Calu3 (cell line): ENCODE results near the gene PSKH1. TPM values are rescaled to one million over a fixed set of nuclear protein-coding genes. Genes with fewer than 3 reads are reported as not detected.

Experiments used
- BruUV-seq: library from RNA; stranded (reverse); fragments of 400-500 nt; replicated peaks from 2 replicates; lab custom pipeline; 2021; lab: Mats Ljungman, UMichigan
- CTCF ChIA-PET: fragments of 300-600 bp; sonication (Branson Sonifier 250); formaldehyde crosslinking; loops from one replicate; lab custom pipeline; 2022; ENCODE audit warnings: antibody characterized with exemption; lab: Charles Lee
- DNase-seq: peaks from one replicate; pipeline ENCODE4 v3.0.0; 2022
- H3K27ac Mint-ChIP-seq: one replicate; pipeline ENCODE4 v1.8.0; 2022; ENCODE audit warnings: mixed read lengths; ENCODE audit not compliant: unreplicated experiment
- H3K27me3 Mint-ChIP-seq: one replicate; pipeline ENCODE4 v1.8.0; 2022; ENCODE audit warnings: mixed read lengths; ENCODE audit not compliant: unreplicated experiment
- H3K36me3 Mint-ChIP-seq: one replicate; pipeline ENCODE4 v1.8.0; 2022; ENCODE audit warnings: mild to moderate bottlenecking, moderate library complexity, mixed read lengths; ENCODE audit not compliant: insufficient read depth, unreplicated experiment
- H3K4me1 Mint-ChIP-seq: one replicate; pipeline ENCODE4 v1.8.0; 2022; ENCODE audit warnings: mild to moderate bottlenecking, low read depth, mixed read lengths; ENCODE audit not compliant: unreplicated experiment
- H3K4me3 Mint-ChIP-seq: one replicate; pipeline ENCODE4 v1.8.0; 2022; ENCODE audit warnings: mild to moderate bottlenecking, low read depth, moderate library complexity, mixed read lengths; ENCODE audit not compliant: unreplicated experiment
- H3K9me3 Mint-ChIP-seq: one replicate; pipeline ENCODE4 v1.8.0; 2022; ENCODE audit warnings: low read depth, mixed read lengths; ENCODE audit not compliant: unreplicated experiment
- CTCF ChIP-seq: fragments of 200-600 bp; IDR thresholded peaks from one replicate; pipeline ENCODE4 v1.8.0; 2022; ENCODE audit warnings: antibody characterized with exemption; ENCODE audit not compliant: unreplicated experiment
- intact Hi-C: fragments of 100-400 bp; cut with micrococcal nuclease; formaldehyde crosslinking; loops from one replicate; pipeline ENCODE4 v1.10.0; 2022; ENCODE audit not compliant: unreplicated experiment
- total RNA-seq: library from RNA; stranded (reverse); gene quantifications from 2 replicates; pipeline ENCODE4 v1.2.3, GENCODE V29; 2022

The PSKH1 gene
- total RNA-seq, 1 experiment from 2014 or later, result 41.7 TPM

GRCh38 chr16:67878846-67879245 lies 14.2 kb upstream of the PSKH1 start:
- Mint-ChIP-seq H3K27me3 (no peaks in the 10 kb centered on the region), H3K27ac (no peak overlapping the region), H3K4me1 (peaks cover 30% of the 10 kb centered on the region), H3K9me3 (no peaks in the 10 kb centered on the region), H3K36me3 (peaks cover 63% of the 10 kb centered on the region), H3K4me3 (no peak overlapping the region)
- CTCF ChIA-PET, result no interaction called here
- no peak for TF ChIP-seq CTCF
- no peak for DNase-seq
- no TSS peak for BruUV-seq
- intact Hi-C loops, result no loop called here

- Mint-ChIP-seq H3K4me3 (no peak overlapping the region), H3K36me3 (peaks cover 58% of the 10 kb centered on the region), H3K4me1 (peaks cover 24% of the 10 kb centered on the region), H3K27ac (no peak overlapping the region), H3K27me3 (no peaks in the 10 kb centered on the region), H3K9me3 (no peaks in the 10 kb centered on the region)
- intact Hi-C loops, result no loop called here
- BruUV-seq, result no TSS peak
- no peak for TF ChIP-seq CTCF
- CTCF ChIA-PET, result no interaction called here
- DNase-seq, result no peak
These were observed 13.6 kb upstream of the PSKH1 start for GRCh38 chr16:67879462-67879861.

GRCh38 chr16:67879936-67880335 lies 13.1 kb upstream of the PSKH1 start:
- no peak overlapping the region for H3K27ac Mint-ChIP-seq
- peaks cover 57% of the 10 kb centered on the region for H3K36me3 Mint-ChIP-seq
- CTCF ChIA-PET, result no interaction called here
- H3K4me3 Mint-ChIP-seq, result no peak overlapping the region
- no peaks in the 10 kb centered on the region for H3K9me3 Mint-ChIP-seq
- H3K4me1 Mint-ChIP-seq, result peaks cover 19% of the 10 kb centered on the region
- no TSS peak for BruUV-seq
- intact Hi-C loops, result no loop called here
- H3K27me3 Mint-ChIP-seq, result no peaks in the 10 kb centered on the region
- DNase-seq, result no peak
- TF ChIP-seq CTCF, result no peak

- no peak overlapping the region for H3K4me3 Mint-ChIP-seq
These were observed 12.5 kb upstream of the PSKH1 start for GRCh38 chr16:67880584-67880983.

More at GRCh38 chr16:67880584-67880983, 12.5 kb upstream of the PSKH1 start:
- CTCF ChIA-PET, result no interaction called here
- TF ChIP-seq CTCF, result no peak
- BruUV-seq, result no TSS peak
- no peak for DNase-seq
- Mint-ChIP-seq H3K27ac (no peak overlapping the region), H3K36me3 (peaks cover 53% of the 10 kb centered on the region), H3K4me1 (peaks cover 13% of the 10 kb centered on the region), H3K9me3 (no peaks in the 10 kb centered on the region), H3K27me3 (no peaks in the 10 kb centered on the region)
- intact Hi-C loops, result no loop called here
